HepG2 (cell line): ENCODE results near the gene RRM2. TPM values are rescaled to one million over a fixed set of nuclear protein-coding genes. Genes with fewer than 3 reads are reported as not detected.

Experiments used
- ATAC-seq: fragments of 200-7000 bp; cut with Tn5 transposase; 3 replicates; pipeline ENCODE4 v1.9.1; 2020; ENCODE audit warnings: mild to moderate bottlenecking, moderate library complexity
- BruUV-seq: library from RNA; stranded (reverse); fragments of 400-500 nt; replicated peaks from 2 replicates; lab custom pipeline; 2021; lab: Mats Ljungman, UMichigan
- CTCF ChIA-PET: fragments of 300-600 bp; formaldehyde crosslinking; extraction: SDS; loops from one replicate; lab custom pipeline; 2021; ENCODE audit warnings: low total read pairs, inconsistent platforms, low intra/inter-chr PET ratio; lab: Yijun Ruan, JAX
- POLR2A ChIA-PET: fragments of 350-600 bp; sonication (Branson Sonifier 250); formaldehyde crosslinking; loops from one replicate; lab custom pipeline; 2020; ENCODE audit warnings: antibody characterized with exemption, inconsistent platforms; lab: Yijun Ruan, JAX
- DNase-seq: peaks from one replicate; pipeline ENCODE4 v3.0.0-alpha.2; 2015; ENCODE audit warnings: low spot score
- FAIRE-seq: peaks from 3 replicates; lab custom pipeline; 2011; peaks lifted over from hg19 to GRCh38; lab: Jason Lieb, UNC
- H2AFZ ChIP-seq: one replicate; pipeline ENCODE4 v1.6.1; 2011; ENCODE audit warnings: low read length, inconsistent platforms
- H3K27ac ChIP-seq: fragments of 300-600 bp; 3 replicates; pipeline ENCODE4 v1.8.0; 2011; ENCODE audit warnings: mixed run types, mild to moderate bottlenecking, mixed read lengths, low read length, inconsistent platforms; ENCODE audit not compliant: insufficient read depth; ENCODE audit errors: extremely low read length
- H3K27me3 ChIP-seq, 2 experiments: fragments of 200-600 bp in 1 of 2; 2 replicates in 1 of 2; 3 replicates in 1 of 2; pipeline versions ENCODE4 v1.6.0 to v1.8.0; 2011; ENCODE audit warnings: low read length in 2 of 2, mild to moderate bottlenecking in 2 of 2, moderate library complexity in 2 of 2, inconsistent platforms in 1 of 2; ENCODE audit not compliant: insufficient read depth in 2 of 2, control insufficient read depth in 1 of 2
- H3K36me3 ChIP-seq, 2 experiments: fragments of 200-600 bp in 1 of 2; replicated peaks in 1 of 2; 2 replicates in 1 of 2; 3 replicates in 1 of 2; pipeline versions ENCODE4 v1.5.1 to v1.8.0; 2011; ENCODE audit warnings: low read length in 2 of 2, inconsistent platforms in 1 of 2; ENCODE audit not compliant: insufficient read depth in 2 of 2, control insufficient read depth in 1 of 2
- H3K4me1 ChIP-seq: 2 replicates; pipeline ENCODE4 v1.5.1; 2012; ENCODE audit warnings: low read length, inconsistent platforms; ENCODE audit not compliant: insufficient read depth
- H3K4me2 ChIP-seq: 2 replicates; pipeline ENCODE4 v1.6.0; 2011; ENCODE audit warnings: low read depth, low read length, inconsistent platforms
- H3K4me3 ChIP-seq, 3 experiments: fragments of 200-600 bp in 1 of 3; sonication (generic), shearing (Covaris generic) in 1 of 3; replicated peaks in 1 of 3; 2 replicates each; pipeline ENCODE4 v1.5.1; 2011 to 2016; ENCODE audit warnings: low read length in 3 of 3, inconsistent platforms in 2 of 3, low read depth in 2 of 3, mild to moderate bottlenecking in 2 of 3, control low read depth in 1 of 3, mixed read lengths in 1 of 3; ENCODE audit not compliant: insufficient read depth in 1 of 3
- H3K79me2 ChIP-seq: one replicate; pipeline ENCODE4 v1.6.1; 2011; ENCODE audit warnings: low read length, inconsistent platforms; ENCODE audit not compliant: insufficient read depth
- H3K9ac ChIP-seq: 2 replicates; pipeline ENCODE4 v1.6.0; 2011; ENCODE audit warnings: mild to moderate bottlenecking, low read depth, low read length, inconsistent platforms; ENCODE audit not compliant: insufficient read depth
- H3K9me3 ChIP-seq: 2 replicates; pipeline ENCODE4 v1.5.1; 2012; ENCODE audit warnings: mild to moderate bottlenecking, low read length
- H4K20me1 ChIP-seq: 2 replicates; pipeline ENCODE4 v1.6.0; 2011; ENCODE audit warnings: inconsistent platforms, mild to moderate bottlenecking, low read length, moderate library complexity; ENCODE audit not compliant: insufficient read depth
- HHEX ChIP-seq: IDR thresholded peaks from 2 replicates; pipeline ENCODE4 v1.6.1; 2016; ENCODE audit warnings: control low read depth
- HMG20A ChIP-seq: IDR thresholded peaks from 2 replicates; pipeline ENCODE4 v1.6.1; 2016; ENCODE audit warnings: borderline replicate concordance
- IRX3 ChIP-seq: sonication (generic); formaldehyde crosslinking; IDR thresholded peaks from 2 replicates; pipeline ENCODE4 v1.8.1; 2023; ENCODE audit warnings: mild to moderate bottlenecking, low read depth, missing genetic modification reagents, borderline replicate concordance
- MXD4 ChIP-seq: IDR thresholded peaks from 2 replicates; pipeline ENCODE4 v1.6.1; 2016; ENCODE audit warnings: mild to moderate bottlenecking, missing biosample characterization, missing genetic modification reagents
- NFIC ChIP-seq: IDR thresholded peaks from 2 replicates; pipeline ENCODE4 v1.6.1; 2012; ENCODE audit warnings: mild to moderate bottlenecking, low read length, inconsistent platforms
- SIN3B ChIP-seq: fragments of 150-350 bp; IDR thresholded peaks from 2 replicates; pipeline ENCODE4 v1.6.1; 2014; ENCODE audit warnings: low read length
- SP1 ChIP-seq, 2 experiments: fragments of 450-650 bp in 1 of 2; sonication (generic) in 1 of 2; formaldehyde crosslinking in 1 of 2; IDR thresholded peaks; 2 replicates each; pipeline versions ENCODE4 v1.4.0 to v1.6.1; 2016 to 2020; ENCODE audit warnings: missing genetic modification reagents in 1 of 2
- ZBTB26 ChIP-seq: IDR thresholded peaks from 2 replicates; pipeline ENCODE4 v1.6.1; 2016; ENCODE audit warnings: missing compliant biosample characterization, missing genetic modification reagents, borderline replicate concordance
- ZFP90 ChIP-seq: sonication (generic); formaldehyde crosslinking; IDR thresholded peaks from 2 replicates; pipeline ENCODE4 v1.8.0; 2022; ENCODE audit warnings: missing genetic modification reagents, mild to moderate bottlenecking, inconsistent platforms, borderline replicate concordance
- ZNF121 ChIP-seq: sonication (generic); formaldehyde crosslinking; IDR thresholded peaks from 2 replicates; pipeline ENCODE4 v1.5.0; 2020; ENCODE audit warnings: mild to moderate bottlenecking, missing genetic modification reagents
- ZNF138 ChIP-seq: sonication (generic); formaldehyde crosslinking; IDR thresholded peaks from 2 replicates; pipeline ENCODE4 v1.5.0; 2020; ENCODE audit warnings: mild to moderate bottlenecking, low read depth, missing genetic modification reagents
- ZNF180 ChIP-seq: sonication (generic); formaldehyde crosslinking; IDR thresholded peaks from 2 replicates; pipeline ENCODE4 v1.4.0; 2020; ENCODE audit warnings: low read depth, missing genetic modification reagents, borderline replicate concordance
- ZNF263 ChIP-seq: sonication (generic); formaldehyde crosslinking; IDR thresholded peaks from 2 replicates; pipeline ENCODE4 v1.4.0; 2020; ENCODE audit warnings: missing genetic modification reagents
- WGBS: methylation state at CpG from one replicate; pipeline ENCODE4 v1.1.6; 2017; ENCODE audit warnings: low lambda C conversion rate; 5-methylcytosine and 5-hydroxymethylcytosine counted together
- in situ Hi-C: cut with HindIII; loops from 2 replicates; pipeline ENCODE4 v1.10.0; 2017; ENCODE audit warnings: low pct_unique_long_range_greater_than_20kb; ENCODE audit not compliant: extremely low pct_ligation_motif_present
- intact Hi-C: fragments of 100-400 bp; cut with micrococcal nuclease; formaldehyde crosslinking; loops from one replicate; pipeline ENCODE4 v1.10.0; 2022; ENCODE audit not compliant: unreplicated experiment
- polyA plus RNA-seq, 8 experiments: library from polyadenylated mRNA; depleted of rRNA in 3 of 8; stranded (reverse) in 7 of 8; unstranded in 1 of 8; fragments of >200 nt; fragmentation: Illumina TruSeq in 4 of 8; extraction: Trizol in 4 of 8; gene quantifications; 2 replicates each; pipeline versions ENCODE4 v1.2.1 to v1.2.3, GENCODE V29; 2011 to 2016; ENCODE audit warnings: low read depth in 4 of 8, missing spikeins in 1 of 8, mixed read lengths in 1 of 8; ENCODE audit not compliant: insufficient read depth in 1 of 8
- total RNA-seq, 5 experiments: library from RNA; depleted of rRNA; stranded (reverse); fragments of >200 nt; fragmentation: Illumina TruSeq; extraction: Trizol; gene quantifications; 2 replicates each; pipeline ENCODE4 v1.2.3, GENCODE V29; 2016; ENCODE audit warnings: low read depth in 1 of 5
- TF ChIP-seq, protein P1 (sequence below): sonication (generic); formaldehyde crosslinking; IDR thresholded peaks from 2 replicates; pipeline ENCODE4 v1.9.0; 2022; ENCODE audit warnings: low read depth, missing genetic modification reagents

Gene RRM2
- total and polyA plus RNA-seq, 2 of the 13 experiments (the other 11 are each of a cell fraction or from before 2014, with no cell fraction given): 31.3 to 150 TPM

GRCh38 chr2:10167316-10167715 lies 44.8 kb downstream of the RRM2 start:
- 96% methylated on average over 11 of the region's 11 CpGs for WGBS
- no peak for ATAC-seq
- TF ChIP-seq ZNF138 (CRISPR knock-in tag) (no peak), HMG20A (CRISPR knock-in tag) (no peak), ZNF180 (CRISPR knock-in tag) (no peak), ZFP90 (no peak), IRX3 (CRISPR knock-in tag) (no peak), SIN3B (no peak), ZNF121 (no peak), NFIC (no peak), SP1 (IDR thresholded peaks at IDR 0.05) (no peak), SP1 (CRISPR knock-in tag; IDR thresholded peaks at IDR 0.05) (no peak), HHEX (no peak), ZBTB26 (no peak), MXD4 (CRISPR knock-in tag) (no peak), ZNF263 (no peak)
- TF ChIP-seq, protein P1, sequence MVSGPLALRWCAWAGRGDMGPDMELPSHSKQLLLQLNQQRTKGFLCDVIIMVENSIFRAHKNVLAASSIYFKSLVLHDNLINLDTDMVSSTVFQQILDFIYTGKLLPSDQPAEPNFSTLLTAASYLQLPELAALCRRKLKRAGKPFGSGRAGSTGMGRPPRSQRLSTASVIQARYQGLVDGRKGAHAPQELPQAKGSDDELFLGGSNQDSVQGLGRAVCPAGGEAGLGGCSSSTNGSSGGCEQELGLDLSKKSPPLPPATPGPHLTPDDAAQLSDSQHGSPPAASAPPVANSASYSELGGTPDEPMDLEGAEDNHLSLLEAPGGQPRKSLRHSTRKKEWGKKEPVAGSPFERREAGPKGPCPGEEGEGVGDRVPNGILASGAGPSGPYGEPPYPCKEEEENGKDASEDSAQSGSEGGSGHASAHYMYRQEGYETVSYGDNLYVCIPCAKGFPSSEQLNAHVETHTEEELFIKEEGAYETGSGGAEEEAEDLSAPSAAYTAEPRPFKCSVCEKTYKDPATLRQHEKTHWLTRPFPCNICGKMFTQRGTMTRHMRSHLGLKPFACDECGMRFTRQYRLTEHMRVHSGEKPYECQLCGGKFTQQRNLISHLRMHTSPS (CRISPR knock-in tag): no peak
- POLR2A ChIA-PET: no interaction called here
- intact Hi-C loops: no loop called here
- Histone ChIP-seq H3K4me2 (no peak overlapping the region), H3K27me3 (no peaks in the 10 kb centered on the region), H3K4me1 (no peaks in the 10 kb centered on the region), H2AFZ (no peak overlapping the region), H4K20me1 (no peaks in the 10 kb centered on the region), H3K36me3 (peaks cover 4 to 20% of the 10 kb centered on the region in 2 experiments; a peak in 4 of 5 replicates), H3K4me3 (no peak overlapping the region), H3K9me3 (no peaks in the 10 kb centered on the region), H3K9ac (no peak overlapping the region), H3K79me2 (no peaks in the 10 kb centered on the region), H3K27ac (no peak overlapping the region)
- FAIRE-seq: no peak
- CTCF ChIA-PET: no interaction called here
- DNase-seq: no peak
- no TSS peak for BruUV-seq
- in situ Hi-C loops: no loop called here
